Posterior cingulate gyrus (tissue), 11 donors: ENCODE measurements around the gene KCTD16.

ENCODE experiments used
- DNase-seq, 10 donors: peaks; one replicate each; pipeline versions ENCODE4 v3.0.0 to v3.0.0-alpha.2; 2020 to 2021; ENCODE audit warnings: mixed read lengths in 3 of 10
- intact Hi-C: fragments of 100-400 bp; cut with DNase I; formaldehyde crosslinking; loops from one replicate; pipeline ENCODE4 v1.15.1; 2023

The KCTD16 gene

GRCh38 chr5:144484124-144484897 is 313.6 kb downstream of the KCTD16 start:
- intact Hi-C loops, result no loop called here
- no peak for DNase-seq

GRCh38 chr5:144485540-144485939 is 314.9 kb downstream of the KCTD16 start:
- no peak for DNase-seq
- intact Hi-C loops, result no loop called here

GRCh38 chr5:144487207-144487606 is 316.5 kb downstream of the KCTD16 start:
- intact Hi-C loops, result no loop called here
- no peak for DNase-seq

- DNase-seq, result no peak
- intact Hi-C loops, result no loop called here
Observed at GRCh38 chr5:144487761-144488160, 317.1 kb downstream of the KCTD16 start.

GRCh38 chr5:144503123-144503522 is 332.4 kb downstream of the KCTD16 start:
- DNase-seq, result no peak
- intact Hi-C loops, result no loop called here

GRCh38 chr5:144504929-144505577 is 334.4 kb downstream of the KCTD16 start:
- intact Hi-C loops, result no loop called here
- DNase-seq, result no peak

- DNase-seq, result peak in 6 of 10 donors; percentile 17 to 71 (median 48)
- intact Hi-C loops, result no loop called here
Observed at GRCh38 chr5:144510845-144511579, 340.3 kb downstream of the KCTD16 start.

GRCh38 chr5:144511580-144512072 is 341.0 kb downstream of the KCTD16 start:
- no peak for DNase-seq
- intact Hi-C loops, result no loop called here

GRCh38 chr5:144522698-144523097 is 352.0 kb downstream of the KCTD16 start:
- no peak for DNase-seq
- intact Hi-C loops, result no loop called here

GRCh38 chr5:144525000-144525399 is 354.3 kb downstream of the KCTD16 start:
- DNase-seq, result no peak
- intact Hi-C loops, result no loop called here

- intact Hi-C loops, result no loop called here
- peak in 6 of 10 donors; percentile 28 to 80 (median 54) for DNase-seq
Observed at GRCh38 chr5:144531188-144531587, 360.5 kb downstream of the KCTD16 start.
